Muscle of leg (tissue), 16 donors: ENCODE data around the gene NYNRIN. TPM values are rescaled to one million over a fixed set of nuclear protein-coding genes. Genes with fewer than 3 reads are reported as not detected.
"Not testable (repeated sequence)": the region's sequence is repeated elsewhere in the genome, so short reads cannot be mapped to it uniquely, and the experiment has no call there.

Experiments used
- DNase-seq: peaks from one replicate; pipeline ENCODE4 v3.0.0; 2013
- H3K27ac ChIP-seq: one replicate; pipeline ENCODE4 v1.5.1; 2013; ENCODE audit warnings: mild to moderate bottlenecking, low read length, control low read depth
- H3K27me3 ChIP-seq: one replicate; pipeline ENCODE4 v1.6.1; 2013; ENCODE audit warnings: low read length; ENCODE audit not compliant: control insufficient read depth, insufficient read depth
- H3K36me3 ChIP-seq: one replicate; pipeline ENCODE4 v1.6.1; 2013; ENCODE audit warnings: low read length; ENCODE audit not compliant: control insufficient read depth, insufficient read depth
- H3K4me1 ChIP-seq: one replicate; pipeline ENCODE4 v1.6.1; 2013; ENCODE audit warnings: low read length; ENCODE audit not compliant: control insufficient read depth, insufficient read depth
- H3K4me3 ChIP-seq: one replicate; pipeline ENCODE4 v1.5.1; 2013; ENCODE audit warnings: low read length, control low read depth
- H3K9me3 ChIP-seq: replicated peaks from 2 replicates; pipeline ENCODE4 v1.6.1; 2013; ENCODE audit warnings: low read depth, low read length; ENCODE audit not compliant: control insufficient read depth
- WGBS: methylation state at CpG from one replicate; pipeline ENCODE4 v1.1.5; 2013; ENCODE audit warnings: missing lambda C conversion rate; ENCODE audit not compliant: insufficient coverage; 5-methylcytosine and 5-hydroxymethylcytosine counted together
- long read RNA-seq, 11 donors: transcript quantifications; one replicate each; lab custom pipeline, GENCODE V29; 2026
- polyA plus RNA-seq, 8 donors: library from polyadenylated mRNA; unstranded; fragments of 120-200 nt; gene quantifications; one replicate each; pipeline versions ENCODE4 v1.2.1 to v1.2.3, GENCODE V29; 2013; ENCODE audit warnings: inconsistent platforms in 1 of 8, low replicate concordance in 1 of 8; ENCODE audit not compliant: insufficient read length in 8 of 8, insufficient read depth in 1 of 8
- total RNA-seq: library from RNA; stranded (reverse); fragments of 120-200 nt; gene quantifications from one replicate; pipeline ENCODE4 v1.2.4, GENCODE V29; 2013

NYNRIN gene
- total RNA-seq: 16.5 TPM
- 10 to 100 TPM; 18.5 to 45.3 (median 30.3) TPM for polyA plus RNA-seq
- long read RNA-seq, donor 1: 0 reads
- long read RNA-seq, donor 2: 0 reads
- long read RNA-seq, donor 3, full-length matches to known transcripts: 1 of 1 reads
- long read RNA-seq, donor 3, partial matches to known transcripts: 0 of 1 reads
- long read RNA-seq, donor 3, other reads (novel, unspliced or antisense): 0 of 1 reads
- long read RNA-seq, donor 4, full-length matches to known transcripts: 1 of 6 reads
- long read RNA-seq, donor 4, partial matches to known transcripts: 5 of 6 reads
- long read RNA-seq, donor 4, other reads (novel, unspliced or antisense): 0 of 6 reads
- long read RNA-seq, donor 5, full-length matches to known transcripts: 4 of 16 reads
- long read RNA-seq, donor 5, partial matches to known transcripts: 12 of 16 reads
- long read RNA-seq, donor 5, other reads (novel, unspliced or antisense): 0 of 16 reads
- long read RNA-seq, donor 6, full-length matches to known transcripts: 1 of 1 reads
- long read RNA-seq, donor 6, partial matches to known transcripts: 0 of 1 reads
- long read RNA-seq, donor 6, other reads (novel, unspliced or antisense): 0 of 1 reads
- long read RNA-seq, donor 7, partial matches to known transcripts: 6 of 6 reads
- long read RNA-seq, donor 7, other reads (novel, unspliced or antisense): 0 of 6 reads
- long read RNA-seq, donor 8, full-length matches to known transcripts: 1 of 1 reads
- long read RNA-seq, donor 8, partial matches to known transcripts: 0 of 1 reads
- long read RNA-seq, donor 8, other reads (novel, unspliced or antisense): 0 of 1 reads
- long read RNA-seq, donor 9: 0 reads
- long read RNA-seq, donor 10, full-length matches to known transcripts: 2 of 2 reads
- long read RNA-seq, donor 10, partial matches to known transcripts: 0 of 2 reads
- long read RNA-seq, donor 10, other reads (novel, unspliced or antisense): 0 of 2 reads
- long read RNA-seq, donor 11, full-length matches to known transcripts: 2 of 27 reads
- long read RNA-seq, donor 11, partial matches to known transcripts: 25 of 27 reads
- long read RNA-seq, donor 11, other reads (novel, unspliced or antisense): 0 of 27 reads

- Histone ChIP-seq H3K4me1 (peaks cover 50% of the 10 kb centered on the region), H3K27me3 (no peaks in the 10 kb centered on the region), H3K36me3 (no peaks in the 10 kb centered on the region), H3K4me3 (peak within 1 kb of the TSS; percentile 63), H3K27ac (peak within 1 kb of the TSS; percentile 76), H3K9me3 (no peaks in the 10 kb centered on the region)
- peak; percentile 92 for DNase-seq
- under 1% methylated on average over 36 of the region's 57 CpGs for WGBS
Measured at GRCh38 chr14:24398653-24399446, at the start of gene NYNRIN. TSS of gene NYNRIN (plus strand) at chr14:24399003. CDS start at chr14:24399247, 244 bp downstream.

DNA sequence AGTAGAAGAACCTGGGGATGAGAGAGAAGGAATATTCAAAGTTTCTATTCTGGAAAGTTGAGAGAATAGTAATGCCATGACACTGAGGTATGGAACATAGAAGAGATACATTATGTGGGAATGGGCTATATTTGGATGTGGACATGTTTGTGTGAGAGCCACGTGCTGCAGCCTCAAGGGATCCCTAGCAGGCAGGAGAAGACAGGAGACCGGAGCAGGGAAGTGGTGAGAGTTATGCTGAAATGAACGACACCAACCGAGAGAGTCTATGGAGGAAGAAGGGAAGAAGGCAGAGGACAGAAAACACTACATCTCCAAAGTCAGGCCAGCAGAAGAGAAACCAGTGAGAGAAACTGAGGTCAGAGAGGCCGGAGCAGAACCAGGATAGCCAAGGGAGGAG, 49.1 kb upstream of the NYNRIN start:
- H3K4me1 ChIP-seq: no peaks in the 10 kb centered on the region
- no peaks in the 10 kb centered on the region for H3K9me3 ChIP-seq
- no peak for DNase-seq
- H3K4me3 ChIP-seq: no peak overlapping the region
- 55% methylated on average over 3 of the region's 5 CpGs for WGBS
- H3K36me3 ChIP-seq: no peaks in the 10 kb centered on the region
- H3K27me3 ChIP-seq: peaks cover 22% of the 10 kb centered on the region
- no peak overlapping the region for H3K27ac ChIP-seq

- no peaks in the 10 kb centered on the region for H3K9me3 ChIP-seq
- H3K27ac ChIP-seq: no peak overlapping the region
- no peaks in the 10 kb centered on the region for H3K4me1 ChIP-seq
- no peaks in the 10 kb centered on the region for H3K36me3 ChIP-seq
- H3K4me3 ChIP-seq: no peak overlapping the region
- 18% methylated on average over 2 of the region's 4 CpGs for WGBS
- H3K27me3 ChIP-seq: peaks cover 12% of the 10 kb centered on the region
- peak; percentile 55 for DNase-seq
Measured at GRCh38 chr14:24351517-24351916, 47.3 kb upstream of the NYNRIN start.

GRCh38 chr14:24353559-24354481, 45.0 kb upstream of the NYNRIN start:
- DNase-seq: peak; percentile 21

DNA sequence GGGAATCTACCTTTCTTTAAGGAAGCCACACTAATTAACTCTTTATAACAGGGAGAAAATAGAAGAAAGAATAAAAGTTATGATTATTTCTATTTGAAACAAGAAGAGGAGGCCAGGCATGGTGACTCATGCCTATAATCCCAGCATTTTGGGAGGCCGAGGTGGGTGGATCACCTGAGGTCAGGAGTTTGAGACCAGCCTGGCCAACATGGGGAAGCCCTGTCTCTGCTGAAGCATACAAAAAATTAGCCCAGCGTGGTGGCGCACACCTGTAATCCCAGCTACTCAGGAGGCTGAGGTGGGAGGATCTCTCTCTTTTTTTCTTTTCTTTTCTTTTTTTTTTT, 44.3 kb upstream of the NYNRIN start:
- not testable (repeated sequence) for H3K27ac ChIP-seq, H3K4me3 ChIP-seq, H3K9me3 ChIP-seq, H3K36me3 ChIP-seq, H3K4me1 ChIP-seq, DNase-seq
- peaks cover 12% of the 10 kb centered on the region for H3K27me3 ChIP-seq
- 50% methylated on average over 1 of the region's 3 CpGs for WGBS

More at GRCh38 chr14:24353559-24354481, 45.0 kb upstream of the NYNRIN start:
- Histone ChIP-seq H3K36me3 (no peaks in the 10 kb centered on the region), H3K27ac (no peak overlapping the region), H3K4me3 (no peak overlapping the region), H3K4me1 (no peaks in the 10 kb centered on the region), H3K27me3 (peaks cover 12% of the 10 kb centered on the region), H3K9me3 (no peaks in the 10 kb centered on the region)
- 96% methylated on average over 3 of the region's 5 CpGs for whole genome bisulfite sequencing

DNA sequence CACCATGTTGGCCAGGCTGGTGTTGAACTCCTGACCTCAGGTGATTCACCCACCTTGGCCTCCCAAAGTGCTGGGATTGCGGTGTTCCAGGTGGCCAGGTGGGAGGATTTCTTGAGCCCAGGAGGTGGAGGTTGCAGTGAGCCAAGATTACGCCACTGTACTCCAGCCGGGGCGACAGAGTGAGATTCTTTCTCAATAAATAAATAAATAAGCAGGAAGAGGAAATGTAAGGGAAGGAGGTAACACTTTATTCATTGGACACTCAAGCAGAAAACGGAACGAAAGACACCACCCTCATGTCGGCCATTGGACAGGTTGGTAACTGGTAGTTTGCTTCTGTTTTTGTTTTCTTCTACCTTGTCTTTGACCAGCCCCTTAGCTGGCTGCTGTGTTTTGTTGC, 43.8 kb upstream of the NYNRIN start:
- Histone ChIP-seq H3K27me3 (peaks cover 12% of the 10 kb centered on the region), H3K4me3 (no peak overlapping the region), H3K4me1 (no peaks in the 10 kb centered on the region), H3K27ac (no peak overlapping the region), H3K9me3 (no peaks in the 10 kb centered on the region), H3K36me3 (no peaks in the 10 kb centered on the region)
- 83% methylated on average over 1 of the region's 7 CpGs for WGBS
- DNase-seq: no peak

- peaks cover 8% of the 10 kb centered on the region for H3K27me3 ChIP-seq
- no peaks in the 10 kb centered on the region for H3K4me1 ChIP-seq
- no CpG with 5 or more reads among the region's 4 CpGs for WGBS
- H3K9me3 ChIP-seq: no peaks in the 10 kb centered on the region
- no peaks in the 10 kb centered on the region for H3K36me3 ChIP-seq
- H3K27ac ChIP-seq: no peak overlapping the region
- no peak overlapping the region for H3K4me3 ChIP-seq
- no peak for DNase-seq
Measured at GRCh38 chr14:24356208-24356607, 42.6 kb upstream of the NYNRIN start.

DNA sequence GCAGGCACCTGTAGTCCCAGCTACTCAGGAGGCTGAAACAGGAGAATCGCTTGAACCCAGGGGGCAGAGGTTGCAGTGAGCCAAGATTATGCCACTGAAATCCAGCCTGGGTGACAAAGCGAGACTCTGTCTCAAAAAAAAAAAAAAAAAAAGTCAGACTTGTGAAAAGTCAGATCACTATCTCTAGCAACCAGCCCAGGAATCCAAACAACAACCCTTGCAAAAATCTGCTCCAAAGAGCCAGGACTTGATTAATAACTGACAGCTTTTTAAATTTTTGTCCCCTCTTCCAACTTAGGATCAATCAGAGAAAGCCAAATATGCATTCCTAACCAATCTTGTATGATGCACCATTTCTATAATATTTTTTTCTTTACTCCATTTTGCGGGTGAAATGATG, 38.5 kb upstream of the NYNRIN start:
- Histone ChIP-seq H3K27ac (no peak overlapping the region), H3K27me3 (peaks cover 2% of the 10 kb centered on the region), H3K9me3 (no peaks in the 10 kb centered on the region), H3K36me3 (no peaks in the 10 kb centered on the region), H3K4me1 (peaks cover 2% of the 10 kb centered on the region), H3K4me3 (no peak overlapping the region)
- no peak for DNase-seq
- no CpG with 5 or more reads among the region's 3 CpGs for WGBS

DNA sequence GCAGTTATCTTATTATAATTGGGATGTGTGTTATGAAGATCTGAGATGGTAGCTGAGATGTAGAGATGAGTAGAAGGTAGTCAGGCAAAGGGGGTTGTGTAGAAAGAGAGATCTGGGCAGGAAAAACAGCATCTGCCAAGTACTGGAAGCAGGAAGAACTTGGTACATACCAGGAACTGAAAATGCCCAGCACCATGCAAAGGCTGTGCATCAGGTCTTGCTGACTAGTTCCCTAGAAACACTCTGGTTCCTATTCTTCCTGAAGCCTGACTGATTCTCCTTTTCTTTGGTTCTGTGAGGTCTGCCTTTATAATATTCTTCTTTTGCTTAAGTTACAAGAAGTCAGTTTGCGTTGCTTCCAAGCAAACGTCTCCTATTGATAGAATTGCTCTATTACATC, 37.5 kb upstream of the NYNRIN start:
- Histone ChIP-seq H3K27me3 (peaks cover 2% of the 10 kb centered on the region), H3K36me3 (no peaks in the 10 kb centered on the region), H3K27ac (no peak overlapping the region), H3K9me3 (no peaks in the 10 kb centered on the region), H3K4me3 (no peak overlapping the region), H3K4me1 (peaks cover 11% of the 10 kb centered on the region)
- no CpG with 5 or more reads among the region's 2 CpGs for WGBS
- peak; percentile 42 for DNase-seq
